HepG2 (cell line): ENCODE data around the gene MPP7. TPM values are rescaled to one million over a fixed set of nuclear protein-coding genes. Genes with fewer than 3 reads are reported as not detected.

ENCODE experiments used
- ATAC-seq: fragments of 200-7000 bp; cut with Tn5 transposase; 3 replicates; pipeline ENCODE4 v1.9.1; 2020; ENCODE audit warnings: mild to moderate bottlenecking, moderate library complexity
- BruUV-seq: library from RNA; stranded (reverse); fragments of 400-500 nt; replicated peaks from 2 replicates; lab custom pipeline; 2021; lab: Mats Ljungman, UMichigan
- CTCF ChIA-PET: fragments of 300-600 bp; formaldehyde crosslinking; extraction: SDS; loops from one replicate; lab custom pipeline; 2021; ENCODE audit warnings: low total read pairs, inconsistent platforms, low intra/inter-chr PET ratio; lab: Yijun Ruan, JAX
- POLR2A ChIA-PET: fragments of 350-600 bp; sonication (Branson Sonifier 250); formaldehyde crosslinking; loops from one replicate; lab custom pipeline; 2020; ENCODE audit warnings: antibody characterized with exemption, inconsistent platforms; lab: Yijun Ruan, JAX
- DNase-seq: peaks from one replicate; pipeline ENCODE4 v3.0.0-alpha.2; 2015; ENCODE audit warnings: low spot score
- FAIRE-seq: peaks from 3 replicates; lab custom pipeline; 2011; peaks lifted over from hg19 to GRCh38; lab: Jason Lieb, UNC
- H2AFZ ChIP-seq: one replicate; pipeline ENCODE4 v1.6.1; 2011; ENCODE audit warnings: low read length, inconsistent platforms
- H3K27ac ChIP-seq: fragments of 300-600 bp; 3 replicates; pipeline ENCODE4 v1.8.0; 2011; ENCODE audit warnings: mixed run types, mild to moderate bottlenecking, mixed read lengths, low read length, inconsistent platforms; ENCODE audit not compliant: insufficient read depth; ENCODE audit errors: extremely low read length
- H3K27me3 ChIP-seq, 2 experiments: fragments of 200-600 bp in 1 of 2; 2 replicates in 1 of 2; 3 replicates in 1 of 2; pipeline versions ENCODE4 v1.6.0 to v1.8.0; 2011; ENCODE audit warnings: low read length in 2 of 2, mild to moderate bottlenecking in 2 of 2, moderate library complexity in 2 of 2, inconsistent platforms in 1 of 2; ENCODE audit not compliant: insufficient read depth in 2 of 2, control insufficient read depth in 1 of 2
- H3K36me3 ChIP-seq, 2 experiments: fragments of 200-600 bp in 1 of 2; replicated peaks in 1 of 2; 2 replicates in 1 of 2; 3 replicates in 1 of 2; pipeline versions ENCODE4 v1.5.1 to v1.8.0; 2011; ENCODE audit warnings: low read length in 2 of 2, inconsistent platforms in 1 of 2; ENCODE audit not compliant: insufficient read depth in 2 of 2, control insufficient read depth in 1 of 2
- H3K4me1 ChIP-seq: 2 replicates; pipeline ENCODE4 v1.5.1; 2012; ENCODE audit warnings: low read length, inconsistent platforms; ENCODE audit not compliant: insufficient read depth
- H3K4me2 ChIP-seq: 2 replicates; pipeline ENCODE4 v1.6.0; 2011; ENCODE audit warnings: low read depth, low read length, inconsistent platforms
- H3K4me3 ChIP-seq, 3 experiments: fragments of 200-600 bp in 1 of 3; sonication (generic), shearing (Covaris generic) in 1 of 3; replicated peaks in 1 of 3; 2 replicates each; pipeline ENCODE4 v1.5.1; 2011 to 2016; ENCODE audit warnings: low read length in 3 of 3, inconsistent platforms in 2 of 3, low read depth in 2 of 3, mild to moderate bottlenecking in 2 of 3, control low read depth in 1 of 3, mixed read lengths in 1 of 3; ENCODE audit not compliant: insufficient read depth in 1 of 3
- H3K79me2 ChIP-seq: one replicate; pipeline ENCODE4 v1.6.1; 2011; ENCODE audit warnings: low read length, inconsistent platforms; ENCODE audit not compliant: insufficient read depth
- H3K9ac ChIP-seq: 2 replicates; pipeline ENCODE4 v1.6.0; 2011; ENCODE audit warnings: mild to moderate bottlenecking, low read depth, low read length, inconsistent platforms; ENCODE audit not compliant: insufficient read depth
- H3K9me3 ChIP-seq: 2 replicates; pipeline ENCODE4 v1.5.1; 2012; ENCODE audit warnings: mild to moderate bottlenecking, low read length
- H4K20me1 ChIP-seq: 2 replicates; pipeline ENCODE4 v1.6.0; 2011; ENCODE audit warnings: inconsistent platforms, mild to moderate bottlenecking, low read length, moderate library complexity; ENCODE audit not compliant: insufficient read depth
- AGO2 ChIP-seq: fragments of 200-400 bp; formaldehyde crosslinking; optimal IDR thresholded peaks from 2 replicates; pipeline ENCODE3; 2017; ENCODE audit warnings: mild to moderate bottlenecking, low read depth, low read length, moderate library complexity
- BORCS8-MEF2B ChIP-seq: sonication (generic); formaldehyde crosslinking; IDR thresholded peaks from 2 replicates; pipeline ENCODE4 v1.8.0; 2022; ENCODE audit warnings: mild to moderate bottlenecking, missing genetic modification reagents
- HDAC2 ChIP-seq: sonication (generic); formaldehyde crosslinking; IDR thresholded peaks from 2 replicates; pipeline ENCODE4 v1.4.0; 2020; ENCODE audit warnings: missing genetic modification reagents
- KMT2B ChIP-seq: IDR thresholded peaks from 2 replicates; pipeline ENCODE4 v1.6.1; 2016; ENCODE audit warnings: missing genetic modification reagents, missing compliant biosample characterization
- MATR3 ChIP-seq: sonication (generic); formaldehyde crosslinking; IDR thresholded peaks from 2 replicates; pipeline ENCODE4 v1.4.0; 2020; ENCODE audit warnings: missing genetic modification reagents
- NCOA2 ChIP-seq: sonication (generic); formaldehyde crosslinking; IDR thresholded peaks from 2 replicates; pipeline ENCODE4 v1.8.0; 2022; ENCODE audit warnings: inconsistent platforms
- PAF1 ChIP-seq: IDR thresholded peaks from 2 replicates; pipeline ENCODE4 v1.6.1; 2016; ENCODE audit warnings: missing genetic modification reagents, missing compliant biosample characterization
- U2AF1 ChIP-seq: fragments of 200-400 bp; formaldehyde crosslinking; optimal IDR thresholded peaks from 2 replicates; pipeline ENCODE3; 2017; ENCODE audit warnings: mild to moderate bottlenecking, low read depth, low read length
- ZKSCAN1 ChIP-seq: fragments of 150-350 bp; IDR thresholded peaks from 2 replicates; pipeline ENCODE4 v1.6.1; 2014; ENCODE audit warnings: low read length
- ZNF160 ChIP-seq: sonication (generic); formaldehyde crosslinking; IDR thresholded peaks from 2 replicates; pipeline ENCODE4 v1.8.0; 2022; ENCODE audit warnings: mild to moderate bottlenecking, inconsistent platforms, missing genetic modification reagents
- ZNF230 ChIP-seq: sonication (generic); formaldehyde crosslinking; IDR thresholded peaks from 2 replicates; pipeline ENCODE4 v1.4.0; 2020; ENCODE audit warnings: mild to moderate bottlenecking, missing genetic modification reagents
- ZNF335 ChIP-seq: sonication (generic); formaldehyde crosslinking; IDR thresholded peaks from 2 replicates; pipeline ENCODE4 v1.4.0; 2020; ENCODE audit warnings: missing genetic modification reagents
- ZNF782 ChIP-seq: sonication (generic); formaldehyde crosslinking; IDR thresholded peaks from 2 replicates; pipeline ENCODE4 v1.4.0; 2020; ENCODE audit warnings: missing genetic modification reagents, mild to moderate bottlenecking, borderline replicate concordance
- ZSCAN25 ChIP-seq: sonication (generic); formaldehyde crosslinking; IDR thresholded peaks from 2 replicates; pipeline ENCODE4 v1.8.0; 2022; ENCODE audit warnings: mild to moderate bottlenecking, missing genetic modification reagents
- WGBS: methylation state at CpG from one replicate; pipeline ENCODE4 v1.1.6; 2017; ENCODE audit warnings: low lambda C conversion rate; 5-methylcytosine and 5-hydroxymethylcytosine counted together
- in situ Hi-C: cut with HindIII; loops from 2 replicates; pipeline ENCODE4 v1.10.0; 2017; ENCODE audit warnings: low pct_unique_long_range_greater_than_20kb; ENCODE audit not compliant: extremely low pct_ligation_motif_present
- intact Hi-C: fragments of 100-400 bp; cut with micrococcal nuclease; formaldehyde crosslinking; loops from one replicate; pipeline ENCODE4 v1.10.0; 2022; ENCODE audit not compliant: unreplicated experiment
- polyA plus RNA-seq, 8 experiments: library from polyadenylated mRNA; depleted of rRNA in 3 of 8; stranded (reverse) in 7 of 8; unstranded in 1 of 8; fragments of >200 nt; fragmentation: Illumina TruSeq in 4 of 8; extraction: Trizol in 4 of 8; gene quantifications; 2 replicates each; pipeline versions ENCODE4 v1.2.1 to v1.2.3, GENCODE V29; 2011 to 2016; ENCODE audit warnings: low read depth in 4 of 8, missing spikeins in 1 of 8, mixed read lengths in 1 of 8; ENCODE audit not compliant: insufficient read depth in 1 of 8
- total RNA-seq, 5 experiments: library from RNA; depleted of rRNA; stranded (reverse); fragments of >200 nt; fragmentation: Illumina TruSeq; extraction: Trizol; gene quantifications; 2 replicates each; pipeline ENCODE4 v1.2.3, GENCODE V29; 2016; ENCODE audit warnings: low read depth in 1 of 5
- TF ChIP-seq, protein P1 (sequence below): IDR thresholded peaks from 2 replicates; pipeline ENCODE4 v1.6.1; 2012; ENCODE audit warnings: inconsistent platforms
- TF ChIP-seq, protein P2 (sequence below): sonication (generic); formaldehyde crosslinking; conservative IDR thresholded peaks from 2 replicates; pipeline ENCODE4 v1.8.1; 2023; ENCODE audit warnings: missing genetic modification reagents
- TF ChIP-seq, protein P3 (sequence below): sonication (generic); formaldehyde crosslinking; IDR thresholded peaks from 2 replicates; pipeline ENCODE4 v1.4.0; 2020; ENCODE audit warnings: mild to moderate bottlenecking, missing genetic modification reagents

MPP7 gene
- total and polyA plus RNA-seq, 2 of the 13 experiments (the other 11 are each of a cell fraction or from before 2014, with no cell fraction given) = 6.8 to 16.4 TPM

GRCh38 chr10:28254290-28254985 lies 48.4 kb downstream of the MPP7 start:
- Histone ChIP-seq H3K79me2 (peaks cover 4% of the 10 kb centered on the region), H4K20me1 (no peaks in the 10 kb centered on the region), H3K9ac (no peak overlapping the region), H3K4me1 (no peaks in the 10 kb centered on the region), H3K27ac (no peak overlapping the region), H3K4me2 (no peak overlapping the region), H3K9me3 (no peaks in the 10 kb centered on the region), H3K36me3 (no peaks in the 10 kb centered on the region), H3K27me3 (no peaks in the 10 kb centered on the region), H2AFZ (no peak overlapping the region), H3K4me3 (no peak overlapping the region)
- CTCF ChIA-PET = no interaction called here
- FAIRE-seq (no peak), ATAC-seq (no peak), DNase-seq (no peak)
- POLR2A ChIA-PET = no interaction called here
- intact Hi-C loops (no loop called here), in situ Hi-C loops (no loop called here)
- 96% methylated on average over 6 of the region's 6 CpGs for WGBS
- no peak for TF ChIP-seq NCOA2
- TF ChIP-seq, protein P1, sequence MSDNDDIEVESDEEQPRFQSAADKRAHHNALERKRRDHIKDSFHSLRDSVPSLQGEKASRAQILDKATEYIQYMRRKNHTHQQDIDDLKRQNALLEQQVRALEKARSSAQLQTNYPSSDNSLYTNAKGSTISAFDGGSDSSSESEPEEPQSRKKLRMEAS = no peak
- no peak for TF ChIP-seq KMT2B (CRISPR knock-in tag)
- TF ChIP-seq ZSCAN25 (CRISPR knock-in tag) = no peak
- TF ChIP-seq MATR3 = no peak
- TF ChIP-seq ZNF335 (CRISPR knock-in tag) = no peak
- TF ChIP-seq ZKSCAN1 = no peak
- no TSS peak for BruUV-seq

- DNase-seq = no peak
- Histone ChIP-seq H3K9me3 (no peaks in the 10 kb centered on the region), H3K79me2 (peaks cover 4% of the 10 kb centered on the region), H3K9ac (no peak overlapping the region), H4K20me1 (no peaks in the 10 kb centered on the region), H3K4me2 (no peak overlapping the region), H2AFZ (no peak overlapping the region), H3K36me3 (no peaks in the 10 kb centered on the region), H3K4me3 (no peak overlapping the region), H3K27ac (no peak overlapping the region), H3K4me1 (no peaks in the 10 kb centered on the region), H3K27me3 (no peaks in the 10 kb centered on the region)
- no peak for FAIRE-seq
- ChIA-PET POLR2A (no interaction called here), CTCF (no interaction called here)
- BruUV-seq = no TSS peak
- intact Hi-C loops (no loop called here), in situ Hi-C loops (no loop called here)
- no peak for ATAC-seq
- WGBS = 96% methylated on average over 11 of the region's 11 CpGs
- TF ChIP-seq PAF1 (CRISPR knock-in tag) (no peak), U2AF1 (no peak), AGO2 (no peak), ZNF782 (CRISPR knock-in tag) (no peak), ZNF230 (CRISPR knock-in tag) (no peak), ZNF160 (CRISPR knock-in tag) (no peak), HDAC2 (CRISPR knock-in tag) (no peak), BORCS8-MEF2B (no peak)
- TF ChIP-seq, protein P2, sequence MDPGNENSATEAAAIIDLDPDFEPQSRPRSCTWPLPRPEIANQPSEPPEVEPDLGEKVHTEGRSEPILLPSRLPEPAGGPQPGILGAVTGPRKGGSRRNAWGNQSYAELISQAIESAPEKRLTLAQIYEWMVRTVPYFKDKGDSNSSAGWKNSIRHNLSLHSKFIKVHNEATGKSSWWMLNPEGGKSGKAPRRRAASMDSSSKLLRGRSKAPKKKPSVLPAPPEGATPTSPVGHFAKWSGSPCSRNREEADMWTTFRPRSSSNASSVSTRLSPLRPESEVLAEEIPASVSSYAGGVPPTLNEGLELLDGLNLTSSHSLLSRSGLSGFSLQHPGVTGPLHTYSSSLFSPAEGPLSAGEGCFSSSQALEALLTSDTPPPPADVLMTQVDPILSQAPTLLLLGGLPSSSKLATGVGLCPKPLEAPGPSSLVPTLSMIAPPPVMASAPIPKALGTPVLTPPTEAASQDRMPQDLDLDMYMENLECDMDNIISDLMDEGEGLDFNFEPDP = no peak
- TF ChIP-seq, protein P3, sequence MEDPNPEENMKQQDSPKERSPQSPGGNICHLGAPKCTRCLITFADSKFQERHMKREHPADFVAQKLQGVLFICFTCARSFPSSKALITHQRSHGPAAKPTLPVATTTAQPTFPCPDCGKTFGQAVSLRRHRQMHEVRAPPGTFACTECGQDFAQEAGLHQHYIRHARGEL (CRISPR knock-in tag) = no peak
Observed at GRCh38 chr10:28253169-28253785, 49.6 kb downstream of the MPP7 start.
